GM19467 (cell line): ENCODE measurements around the gene ITGB8.

ENCODE experiments used
- ATAC-seq: cut with Tn5 transposase; IDR thresholded peaks from one replicate; pipeline ENCODE4 v1.9.1; 2021; ENCODE audit warnings: mild to moderate bottlenecking, moderate library complexity; ENCODE audit not compliant: unreplicated experiment

ITGB8 gene

DNA sequence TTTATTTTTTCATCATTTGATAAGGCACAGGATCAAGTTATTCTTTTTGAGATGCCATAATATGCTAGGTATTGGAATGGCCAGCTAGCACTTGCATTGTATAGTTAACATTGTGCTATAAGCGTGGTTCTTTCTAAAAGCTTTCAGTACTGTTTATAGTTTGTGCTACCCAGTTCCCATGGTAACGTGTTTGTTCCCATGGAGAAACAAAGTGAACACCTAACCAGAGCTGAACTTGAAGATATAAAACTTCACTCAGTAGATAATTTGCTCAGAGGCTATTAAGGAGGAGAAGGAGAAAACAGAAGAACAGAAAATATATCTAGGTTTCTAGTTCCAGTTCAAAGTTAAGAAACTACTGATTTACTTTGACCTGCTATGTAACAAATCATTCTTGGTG lies 23.6 kb upstream of the ITGB8 start:
- peak; percentile 55 for ATAC-seq

DNA sequence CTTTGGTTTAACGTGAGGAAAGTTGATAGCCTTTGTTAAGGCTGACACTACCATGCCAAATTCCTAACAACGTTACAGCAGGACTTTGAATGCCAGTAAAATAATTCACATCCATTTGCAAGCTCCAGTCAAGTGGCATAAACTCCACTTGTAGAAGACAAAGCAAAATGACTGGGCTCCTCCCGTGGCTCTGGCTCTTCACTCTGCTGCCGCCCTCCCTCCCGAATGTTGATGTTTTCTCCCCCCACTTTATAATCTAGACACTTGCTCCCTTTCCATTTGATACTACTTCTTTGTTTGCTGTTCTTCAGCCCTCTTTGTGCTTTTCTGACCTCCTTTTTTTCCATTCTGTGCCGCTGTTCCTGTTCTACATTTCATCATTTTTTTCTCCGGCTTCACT lies 22.8 kb upstream of the ITGB8 start:
- ATAC-seq = no peak

DNA sequence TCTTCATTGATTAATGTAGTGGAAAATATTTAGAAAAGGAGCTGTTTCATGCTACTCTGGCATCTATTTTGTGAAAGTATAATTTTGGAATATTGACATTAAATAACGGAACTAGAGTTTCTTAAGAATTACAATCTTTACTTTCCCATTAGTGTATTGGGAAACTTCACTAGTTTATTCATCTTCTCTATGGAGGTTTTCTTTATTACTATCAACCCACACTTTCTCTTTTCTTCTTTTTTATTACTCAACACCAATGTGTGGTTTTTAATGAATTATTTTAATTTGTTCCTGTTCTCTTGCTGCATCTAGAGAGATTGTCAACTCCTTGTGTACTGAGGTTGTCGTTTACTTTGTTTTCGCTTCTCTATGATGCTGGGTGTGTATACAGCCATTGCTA lies 20.4 kb upstream of the ITGB8 start:
- ATAC-seq = no peak

DNA sequence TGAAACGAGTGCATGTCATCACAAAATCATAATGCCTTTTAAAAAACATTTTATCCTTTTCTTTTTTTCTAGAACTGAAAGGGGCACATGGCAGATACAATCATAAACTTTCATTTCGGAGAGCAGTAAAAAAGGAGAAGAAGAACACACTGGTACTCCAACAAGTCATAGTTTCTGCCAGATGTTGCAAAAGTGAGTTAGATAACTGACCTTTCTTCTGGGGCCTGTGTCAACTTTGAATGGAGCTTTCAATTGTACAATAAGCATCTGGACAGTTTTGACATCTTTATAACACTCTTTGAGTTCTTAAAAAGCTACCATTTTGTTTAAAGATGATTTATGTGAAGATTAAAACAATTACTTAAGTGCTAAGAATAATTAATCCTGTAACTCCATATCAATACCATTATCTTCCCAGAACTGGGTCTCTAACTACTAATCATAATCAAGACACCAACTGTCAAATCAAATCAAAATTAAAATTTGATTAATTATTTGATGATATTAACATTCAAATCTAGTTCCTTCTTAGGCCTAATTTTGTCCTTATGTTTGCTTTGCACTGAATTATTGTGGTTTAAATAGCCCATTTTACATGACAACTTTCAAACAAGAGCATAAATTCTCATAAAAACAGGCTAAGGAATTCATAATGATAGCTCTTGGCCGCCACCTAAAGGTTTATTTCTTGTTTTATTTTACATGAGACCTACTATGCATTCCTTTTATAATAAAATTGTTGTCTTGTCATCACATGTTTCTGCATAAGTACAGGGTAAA lies 19.5 kb upstream of the ITGB8 start:
- peak; percentile 48 for ATAC-seq

DNA sequence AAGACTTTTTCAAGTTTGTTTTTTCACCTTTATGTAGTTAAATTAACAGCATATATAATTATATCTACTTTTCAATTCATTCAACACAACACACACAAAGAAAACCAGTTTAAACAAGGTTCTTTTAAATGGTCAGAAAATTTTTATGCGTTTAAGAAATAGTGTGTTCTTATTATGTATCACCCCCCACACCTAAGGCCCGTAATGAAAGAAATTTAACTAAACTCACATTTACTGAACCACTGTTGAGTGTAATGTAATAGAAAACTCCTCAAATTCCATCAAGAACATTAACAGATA lies 19.0 kb upstream of the ITGB8 start:
- ATAC-seq = no peak

DNA sequence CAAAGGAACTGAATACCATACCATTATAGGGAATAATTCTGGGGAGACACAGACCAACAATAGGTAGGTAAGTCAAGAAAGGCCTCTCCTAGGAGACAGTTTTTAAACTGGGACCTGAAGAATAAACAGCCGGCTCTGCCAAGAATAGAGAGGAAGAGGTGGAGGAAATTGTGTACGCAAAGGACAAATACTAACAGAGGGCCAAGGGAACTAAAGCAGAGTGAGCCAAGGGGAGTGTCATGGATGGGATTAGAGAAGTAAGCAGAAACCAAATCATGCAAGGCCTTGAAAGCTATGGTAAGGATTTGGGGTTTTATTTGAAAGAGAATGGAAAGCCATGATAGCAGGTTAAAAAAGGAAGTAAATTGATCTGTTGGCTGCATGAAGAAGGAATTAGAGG lies 18.1 kb upstream of the ITGB8 start:
- no peak for ATAC-seq

DNA sequence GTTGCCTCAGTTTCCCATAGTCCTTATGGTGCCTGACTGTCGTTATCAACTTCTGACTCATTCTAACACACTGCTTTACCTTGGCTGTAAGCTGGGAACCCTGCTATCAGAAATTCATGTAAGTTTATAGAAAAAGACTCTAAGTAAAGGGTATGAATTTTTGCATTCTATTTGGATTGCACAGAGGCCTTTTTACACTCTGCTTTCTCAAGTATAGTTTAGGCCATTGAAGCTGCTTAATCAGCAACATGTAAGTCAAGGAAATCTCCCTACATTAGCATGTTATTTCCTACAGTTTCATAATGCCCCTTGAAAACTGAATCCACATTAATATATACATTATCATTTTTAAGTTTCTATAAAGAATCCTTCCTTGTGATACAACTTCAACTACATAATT lies 17.1 kb upstream of the ITGB8 start:
- ATAC-seq = no peak

DNA sequence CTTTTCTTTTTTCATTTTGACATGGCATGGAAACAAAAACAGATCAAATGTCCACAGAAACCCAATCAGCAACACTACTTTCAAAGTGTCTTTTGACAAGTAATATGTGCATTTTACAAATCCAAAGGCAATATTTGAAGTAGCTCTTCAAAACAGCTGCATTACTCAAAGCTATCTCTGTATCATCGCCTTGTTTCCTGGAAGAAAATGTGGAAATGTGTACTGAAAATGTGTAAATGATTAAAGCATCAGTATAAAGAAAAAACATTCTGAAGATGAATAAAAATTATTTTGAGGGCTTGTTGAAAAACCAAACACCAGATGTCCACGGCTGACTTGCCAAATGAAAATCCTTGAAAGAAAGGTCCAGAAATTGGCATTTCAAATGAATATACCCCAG lies 16.5 kb upstream of the ITGB8 start:
- no peak for ATAC-seq

DNA sequence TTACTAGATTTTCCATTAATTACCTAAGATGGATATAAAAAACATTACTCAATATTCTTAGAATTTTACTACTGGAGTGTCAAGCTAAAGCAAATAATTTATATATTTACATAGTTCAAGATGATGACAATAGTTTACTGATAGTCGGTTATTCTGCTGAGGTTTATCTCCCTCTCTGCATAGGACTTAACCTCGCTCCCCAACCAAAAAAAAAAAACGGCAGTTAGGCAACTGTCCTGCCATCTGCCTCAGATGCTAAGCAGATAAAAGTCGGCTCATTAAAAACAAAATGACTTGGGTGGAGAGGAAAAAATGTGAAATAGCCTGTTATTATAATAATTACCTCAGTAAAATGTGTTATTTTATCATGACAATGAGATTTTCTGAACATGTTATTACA lies 14.0 kb upstream of the ITGB8 start:
- ATAC-seq = no peak

DNA sequence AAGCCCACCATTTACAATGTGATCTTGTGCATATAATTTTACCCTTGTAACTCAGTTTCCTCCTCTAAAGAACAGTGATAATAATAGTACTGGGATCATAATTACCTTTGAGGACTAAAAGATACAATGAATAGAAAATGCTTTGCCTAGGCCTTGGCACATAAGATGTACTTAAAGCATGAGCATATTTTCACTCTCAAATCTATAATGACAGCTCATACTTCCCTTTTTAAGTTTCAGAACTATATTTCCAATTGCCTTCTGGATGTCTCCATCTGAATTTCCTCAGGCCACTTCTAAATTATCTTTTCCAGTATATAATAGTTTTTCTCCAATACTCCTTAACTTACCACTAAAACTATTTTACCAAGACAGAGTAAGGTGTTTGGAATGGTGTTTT lies 13.3 kb upstream of the ITGB8 start:
- ATAC-seq = no peak

DNA sequence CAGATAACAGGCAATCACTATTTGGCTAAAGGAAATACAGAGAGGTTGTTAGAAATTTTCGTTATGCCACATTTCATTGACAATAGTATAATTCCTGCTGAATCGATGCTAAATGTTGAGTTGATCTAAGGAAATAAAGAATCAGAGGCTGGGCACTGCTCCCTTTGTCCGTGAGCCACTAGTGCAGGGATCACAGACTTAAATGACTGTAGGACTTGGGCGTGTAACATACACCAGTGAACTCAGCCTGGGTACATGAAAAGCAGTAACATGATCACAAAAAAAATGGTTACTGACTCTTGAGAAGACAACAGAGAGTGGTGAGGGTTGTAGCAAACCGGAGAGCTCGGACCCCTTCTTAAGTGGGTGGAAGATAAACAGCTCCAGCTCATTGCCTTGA lies 11.8 kb upstream of the ITGB8 start:
- ATAC-seq = no peak

DNA sequence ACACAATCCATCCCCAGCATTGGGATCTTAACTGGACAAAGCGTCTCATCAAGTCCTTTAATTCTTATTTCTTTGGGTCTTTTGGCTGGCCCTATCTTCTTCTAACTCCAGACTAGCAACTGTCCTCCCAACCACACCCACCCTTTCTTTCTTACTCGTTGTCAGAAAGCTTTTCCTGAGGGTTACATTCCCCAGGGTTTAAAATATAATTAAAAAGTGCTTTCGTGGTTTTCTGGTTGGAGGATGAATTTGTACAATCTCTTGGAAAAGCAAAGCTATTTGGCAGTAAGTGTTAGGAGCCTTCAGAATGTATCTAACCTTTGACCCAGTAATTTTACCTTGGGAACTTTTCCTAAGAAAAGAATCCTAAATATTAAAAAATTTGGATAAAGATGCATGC lies 10.4 kb upstream of the ITGB8 start:
- no peak for ATAC-seq

DNA sequence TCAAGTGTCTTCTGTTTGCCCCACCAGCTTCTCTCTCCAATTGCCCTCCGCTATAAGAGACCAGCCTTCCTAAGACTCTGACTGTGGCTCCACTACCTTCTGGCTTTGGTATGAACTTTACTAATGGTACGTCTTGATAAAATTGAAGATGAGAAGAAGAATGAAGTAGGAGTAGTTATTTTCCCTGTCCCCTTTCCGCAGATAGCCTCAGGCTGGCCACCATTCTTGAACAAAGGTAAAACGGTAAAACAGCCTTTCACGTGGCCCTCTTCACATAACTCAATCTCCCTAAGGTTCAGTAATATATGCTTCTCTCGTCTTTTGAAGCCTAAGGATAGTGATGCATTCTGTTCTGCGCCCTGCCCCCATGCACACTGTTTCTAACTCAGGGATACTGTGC lies 9.9 kb upstream of the ITGB8 start:
- ATAC-seq = no peak

DNA sequence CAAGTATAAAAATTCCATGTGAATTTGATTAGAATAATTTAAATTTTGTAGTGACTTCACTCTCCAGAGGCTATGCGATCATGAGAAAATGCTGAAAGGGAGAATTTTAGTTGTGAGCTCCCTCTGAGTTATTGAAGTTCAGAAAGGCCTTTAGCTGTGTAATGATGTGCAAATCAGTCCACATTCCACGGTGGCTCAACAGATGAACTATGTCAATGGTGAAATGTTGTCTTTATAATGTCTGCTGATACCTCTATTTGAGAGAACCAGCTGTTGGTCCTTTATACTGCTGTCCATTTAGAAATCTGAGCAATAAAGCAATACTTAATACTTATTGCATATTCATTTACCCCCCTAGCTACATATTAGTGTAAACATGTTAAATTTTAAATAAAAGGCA lies 7.1 kb upstream of the ITGB8 start:
- no peak for ATAC-seq

DNA sequence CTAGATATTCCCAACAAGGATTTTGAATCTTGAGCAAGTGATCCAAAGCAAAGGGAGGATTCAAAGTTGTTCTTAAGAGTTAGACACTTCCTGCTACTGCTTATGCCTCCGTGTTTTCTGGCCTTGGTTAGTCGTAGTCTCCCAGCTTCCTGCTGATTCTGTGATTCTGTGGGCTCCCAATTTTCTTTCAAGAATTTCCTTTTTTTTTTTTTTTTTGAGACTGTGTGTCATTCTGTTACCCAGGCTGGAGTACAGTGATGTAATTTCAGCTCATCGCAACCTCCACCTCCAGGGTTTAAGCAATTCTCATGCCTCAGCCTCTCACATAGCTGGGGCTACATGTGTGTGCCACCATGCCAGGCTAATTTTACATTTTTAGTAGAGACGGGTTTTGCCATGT lies 4.4 kb upstream of the ITGB8 start:
- ATAC-seq = no peak

DNA sequence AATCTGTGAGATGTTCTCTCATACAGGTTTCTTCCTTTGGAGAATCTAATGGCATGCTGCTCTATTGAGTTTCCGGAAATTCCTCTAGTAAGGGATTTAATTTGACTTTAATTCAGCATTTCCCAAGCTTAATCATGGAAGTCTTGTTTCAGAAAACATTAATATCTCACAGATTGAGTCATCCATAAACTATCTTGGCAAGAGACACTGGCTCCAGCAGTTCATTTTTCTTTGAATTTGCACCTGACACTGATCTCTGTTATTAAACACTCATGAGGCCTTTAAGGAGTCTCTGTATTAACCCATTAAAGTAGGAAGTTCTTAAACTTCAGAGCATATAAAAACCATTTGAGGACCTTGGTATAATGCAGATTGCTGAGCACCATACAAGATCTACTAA lies 3.6 kb upstream of the ITGB8 start:
- no peak for ATAC-seq

DNA sequence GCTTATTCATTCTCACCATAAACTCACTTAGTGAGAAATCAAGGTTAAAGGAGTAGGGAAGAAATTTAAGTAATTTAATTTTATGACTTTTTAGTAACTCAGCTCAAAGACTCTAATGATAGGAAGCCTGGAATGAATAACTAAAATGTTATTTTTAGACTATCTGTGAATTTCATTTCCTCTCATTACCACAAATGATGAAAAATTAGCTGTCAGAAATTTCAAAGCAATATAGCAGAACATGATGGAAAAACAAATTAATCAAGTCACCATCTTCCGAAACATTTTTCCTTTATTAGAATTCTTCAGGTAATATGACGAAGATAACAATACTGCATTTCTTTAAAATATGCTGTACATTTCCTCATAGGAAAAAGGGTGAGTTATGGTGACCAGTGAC lies 2.7 kb upstream of the ITGB8 start:
- ATAC-seq = no peak

DNA sequence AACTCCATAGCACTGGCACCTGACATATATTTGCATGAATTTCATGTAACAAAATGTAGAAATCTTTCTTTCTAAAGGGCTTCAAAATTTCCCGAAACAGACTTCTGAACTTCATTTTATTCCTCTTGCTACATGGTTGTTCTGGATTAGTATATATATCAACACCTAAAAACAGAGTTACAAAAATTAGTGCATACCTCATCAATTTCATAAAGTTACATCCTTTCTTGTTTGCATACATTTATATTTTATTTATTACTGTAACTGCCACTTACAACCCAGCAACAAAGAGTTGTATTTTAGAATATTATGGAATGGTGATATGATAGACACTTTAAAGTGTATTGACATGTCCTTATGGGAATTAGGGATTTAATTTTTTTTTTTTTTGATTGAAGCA lies 2.0 kb upstream of the ITGB8 start:
- no peak for ATAC-seq

DNA sequence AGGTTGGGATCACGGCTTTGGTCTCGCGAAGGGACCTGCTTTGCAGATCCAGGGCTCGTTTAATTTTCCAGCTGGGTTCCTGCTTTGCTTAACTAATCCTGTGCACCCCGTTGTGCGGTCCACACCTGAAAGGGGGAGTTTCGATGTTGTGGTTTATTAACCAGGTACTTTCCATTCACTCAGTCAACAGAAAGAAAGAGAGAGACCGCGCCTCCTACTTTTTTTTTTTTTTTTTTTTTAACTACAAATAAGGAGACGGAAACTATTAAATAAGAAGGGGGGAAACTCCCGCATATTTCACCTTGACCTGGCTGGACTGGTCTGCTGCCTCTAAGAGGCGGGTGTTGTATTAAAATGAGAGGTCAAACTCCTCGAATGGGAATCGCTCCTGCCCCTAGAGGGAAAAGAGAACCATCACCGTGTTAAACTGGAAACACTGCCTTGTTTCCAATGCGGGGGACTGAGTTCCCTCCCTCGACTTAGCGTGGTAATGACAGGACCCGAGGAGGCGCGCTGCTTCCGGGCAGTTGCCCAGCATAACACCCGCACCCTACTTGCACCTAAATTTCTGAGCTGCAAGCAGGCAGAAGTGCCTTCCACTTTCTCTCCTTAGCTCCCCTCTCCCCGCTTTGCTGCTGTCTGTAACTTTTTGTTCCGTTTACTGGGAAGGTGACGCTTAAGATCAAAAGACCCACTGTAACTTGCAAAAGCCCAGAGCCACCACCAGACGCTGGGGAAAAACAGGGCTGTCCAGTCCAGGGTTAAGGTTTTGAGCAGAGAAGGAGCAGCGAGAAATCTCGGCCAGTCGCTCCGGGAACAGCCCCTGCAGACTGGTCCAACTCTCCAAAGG lies 1.1 kb upstream of the ITGB8 start:
- ATAC-seq = peak; percentile 40

DNA sequence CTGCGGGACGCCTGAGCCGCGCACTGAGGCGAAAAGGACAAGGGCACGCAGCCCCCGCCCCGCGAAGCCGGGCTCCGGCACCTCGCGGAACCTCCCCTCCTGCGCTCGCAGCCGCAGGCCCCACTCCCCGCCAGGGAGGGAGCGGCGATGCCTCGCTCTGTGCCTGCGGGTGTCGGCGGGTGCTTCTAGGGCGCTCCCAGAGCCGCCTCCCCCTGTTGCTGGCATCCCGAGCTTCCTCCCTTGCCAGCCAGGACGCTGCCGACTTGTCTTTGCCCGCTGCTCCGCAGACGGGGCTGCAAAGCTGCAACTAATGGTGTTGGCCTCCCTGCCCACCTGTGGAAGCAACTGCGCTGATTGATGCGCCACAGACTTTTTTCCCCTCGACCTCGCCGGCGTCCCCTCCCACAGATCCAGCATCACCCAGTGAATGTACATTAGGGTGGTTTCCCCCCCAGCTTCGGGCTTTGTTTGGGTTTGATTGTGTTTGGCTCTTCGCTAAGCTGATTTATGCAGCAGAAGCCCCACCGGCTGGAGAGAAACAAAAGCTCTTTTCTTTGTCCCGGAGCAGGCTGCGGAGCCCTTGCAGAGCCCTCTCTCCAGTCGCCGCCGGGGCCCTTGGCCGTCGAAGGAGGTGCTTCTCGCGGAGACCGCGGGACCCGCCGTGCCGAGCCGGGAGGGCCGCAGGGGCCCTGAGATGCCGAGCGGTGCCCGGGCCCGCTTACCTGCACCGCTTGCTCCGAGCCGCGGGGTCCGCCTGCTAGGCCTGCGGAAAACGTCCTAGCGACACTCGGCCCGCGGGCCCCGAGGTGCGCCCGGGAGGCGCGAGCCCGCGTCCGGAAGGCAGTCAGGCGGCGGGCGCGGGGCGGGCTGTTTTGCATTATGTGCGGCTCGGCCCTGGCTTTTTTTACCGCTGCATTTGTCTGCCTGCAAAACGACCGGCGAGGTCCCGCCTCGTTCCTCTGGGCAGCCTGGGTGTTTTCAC lies 519 bp downstream of the ITGB8 start:
- ATAC-seq = peak; percentile 28
